Spinal cord (tissue), 4 donors: Measurements from ENCODE around the gene TRPM8. TPM values are rescaled to one million over a fixed set of nuclear protein-coding genes. Genes with fewer than 3 reads are reported as not detected.

ENCODE experiments used
- polyA plus RNA-seq, 2 donors: library from polyadenylated mRNA; unstranded; fragments of 120-200 nt; gene quantifications; one replicate each; pipeline ENCODE4 v1.2.1, GENCODE V29; 2013; ENCODE audit not compliant: insufficient read length in 2 of 2
- total RNA-seq, 2 donors: library from RNA; depleted of rRNA in 1 of 2; stranded (reverse); fragments of 120-200 nt in 1 of 2; fragments of >200 nt in 1 of 2; gene quantifications; one replicate each; pipeline versions ENCODE4 v1.2.3 to v1.2.4, GENCODE V29; 2013 to 2014

TRPM8 gene
- total and polyA plus RNA-seq, 4 donors: 0.22 to 1.9 (median 1.1) TPM

Other genes starting within 250 kb of the TRPM8 start
- not detected for gene UGT1A9, start 245.5 kb upstream of the TRPM8 start, total RNA-seq
- under 1 TPM in 1 of 2 donors, not detected in 1; 0.16 TPM for gene UGT1A9, start 245.5 kb upstream of the TRPM8 start, polyA plus RNA-seq
- gene UGT1A7, start 235.5 kb upstream of the TRPM8 start, total RNA-seq: not detected
- not detected for gene UGT1A7, start 235.5 kb upstream of the TRPM8 start, polyA plus RNA-seq
- gene UGT1A6, start 224.5 kb upstream of the TRPM8 start, total RNA-seq: under 1 TPM in 1 of 2 donors, not detected in 1; 0.20 TPM
- gene UGT1A6, start 224.5 kb upstream of the TRPM8 start, polyA plus RNA-seq: not detected
- gene UGT1A5, start 204.5 kb upstream of the TRPM8 start, total RNA-seq: not detected
- not detected for gene UGT1A5, start 204.5 kb upstream of the TRPM8 start, polyA plus RNA-seq
- gene UGT1A4, start 198.6 kb upstream of the TRPM8 start, total RNA-seq: not detected
- gene UGT1A4, start 198.6 kb upstream of the TRPM8 start, polyA plus RNA-seq: not detected
- not detected for gene UGT1A3, start 188.3 kb upstream of the TRPM8 start, total RNA-seq
- not detected for gene UGT1A3, start 188.3 kb upstream of the TRPM8 start, polyA plus RNA-seq
- not detected for gene UGT1A1, start 157.1 kb upstream of the TRPM8 start, total RNA-seq
- under 1 TPM in 1 of 2 donors, not detected in 1; 0.05 TPM for gene UGT1A1, start 157.1 kb upstream of the TRPM8 start, polyA plus RNA-seq
- gene MROH2A, start 139.0 kb upstream of the TRPM8 start, total RNA-seq: under 1 TPM in 1 of 2 donors, not detected in 1; under 0.01 TPM
- under 1 TPM in 1 of 2 donors, not detected in 1; 0.12 TPM for gene MROH2A, start 139.0 kb upstream of the TRPM8 start, polyA plus RNA-seq
- 1 to 10 TPM; 4.9 to 8.3 TPM for gene HJURP, start 62.8 kb upstream of the TRPM8 start, total RNA-seq
- gene HJURP, start 62.8 kb upstream of the TRPM8 start, polyA plus RNA-seq: 10 to 100 TPM; 11.0 to 11.4 TPM
- gene SPP2, start 133.3 kb downstream of the TRPM8 start, total RNA-seq: under 1 TPM in 1 of 2 donors, not detected in 1; 0.22 TPM
- gene SPP2, start 133.3 kb downstream of the TRPM8 start, polyA plus RNA-seq: under 1 TPM; 0.44 to 0.51 TPM